Liver (tissue), 3 donors: Measurements from ENCODE around the gene CAMKMT.

ENCODE experiments used
- CTCF ChIP-seq: fragments of 150-350 bp; IDR thresholded peaks from 2 replicates; pipeline ENCODE4 v1.5.1; 2017; ENCODE audit warnings: improper control_type of control experiment, low read depth, low read length; ENCODE audit not compliant: missing input control
- GABPA ChIP-seq, 2 donors: IDR thresholded peaks in 1 of 2; conservative IDR thresholded peaks in 1 of 2; 2 replicates each; pipeline ENCODE4 v1.6.1; 2016; ENCODE audit warnings: antibody characterized with exemption in 2 of 2, mild to moderate bottlenecking in 1 of 2, moderate library complexity in 1 of 2
- JUND ChIP-seq, 2 donors: IDR thresholded peaks; 2 replicates each; pipeline ENCODE4 v1.6.1; 2016; ENCODE audit warnings: antibody characterized with exemption in 2 of 2
- MAX ChIP-seq: IDR thresholded peaks from 2 replicates; pipeline ENCODE4 v1.6.1; 2016; ENCODE audit warnings: antibody characterized with exemption
- NR2F2 ChIP-seq: IDR thresholded peaks from 2 replicates; pipeline ENCODE4 v1.6.1; 2016; ENCODE audit warnings: antibody characterized with exemption
- REST ChIP-seq: IDR thresholded peaks from 2 replicates; pipeline ENCODE4 v1.6.1; 2016; ENCODE audit warnings: antibody characterized with exemption, mild to moderate bottlenecking
- SP1 ChIP-seq: IDR thresholded peaks from 2 replicates; pipeline ENCODE4 v1.6.1; 2018; ENCODE audit warnings: antibody characterized with exemption, mild to moderate bottlenecking
- TAF1 ChIP-seq: conservative IDR thresholded peaks from 2 replicates; pipeline ENCODE4 v1.6.1; 2016; ENCODE audit warnings: antibody characterized with exemption, mild to moderate bottlenecking
- YY1 ChIP-seq: IDR thresholded peaks from 2 replicates; pipeline ENCODE4 v1.6.1; 2016; ENCODE audit warnings: antibody characterized with exemption, mild to moderate bottlenecking
- donor health status: healthy.
- donor health status: healthy.

GRCh38 chr2:44742057-44742456 lies 380.3 kb downstream of the CAMKMT start:
- TF ChIP-seq CTCF (no peak), YY1 (no peak), SP1 (no peak), REST (no peak), JUND (IDR thresholded peaks at IDR 0.05) (no peak), TAF1 (no peak), GABPA (IDR thresholded peaks at IDR 0.05 in 1 of 2, conservative IDR thresholded peaks at IDR 0.05 in 1 of 2) (no peak), NR2F2 (no peak), MAX (no peak)
